Measurements from ENCODE around the gene TENM3.

The TENM3 gene

DNA sequence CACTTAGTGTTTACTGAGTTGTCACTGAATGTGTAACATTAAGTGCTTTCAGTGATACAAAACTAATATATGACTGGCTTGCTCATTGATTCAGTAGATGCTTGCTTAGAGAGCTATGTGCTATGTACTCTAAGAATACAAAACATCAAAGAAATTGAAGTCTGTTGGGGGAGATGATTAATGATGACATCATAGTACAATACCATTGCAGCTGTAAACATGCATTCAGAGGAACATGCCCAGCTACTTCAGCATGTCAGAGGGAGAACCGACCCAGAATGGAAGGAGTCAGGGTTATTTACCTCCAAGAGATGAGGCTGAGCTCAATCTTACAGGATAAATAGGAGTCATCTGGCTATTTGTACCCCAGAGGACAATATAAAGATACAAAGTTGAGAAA lies 290.8 kb downstream of the TENM3 start:
- Histone ChIP-seq H3K36me3 (ENCODE audit: control insufficient read depth in 1 of 2, insufficient read depth in 2 of 2, low read length in 2 of 2) (no peaks in the 10 kb centered on the region), H3K27ac (ENCODE audit: low read depth, low read length) (no peak overlapping the region), H3K4me1 (ENCODE audit: control insufficient read depth in 1 of 2, insufficient read depth in 2 of 2, low read length in 2 of 2) (no peaks in the 10 kb centered on the region), H3K9me3 (ENCODE audit: control insufficient read depth in 1 of 2, low read length in 2 of 2) (no peaks in the 10 kb centered on the region), H3K9ac (ENCODE audit: low read depth in 1 of 2, low read length in 2 of 2) (no peak overlapping the region), H3K27me3 (ENCODE audit: control insufficient read depth in 1 of 2, insufficient read depth in 2 of 2, low read length in 2 of 2) (no peaks in the 10 kb centered on the region), H3K4me3 (ENCODE audit: low read depth in 1 of 2, low read length in 2 of 2) (no peak overlapping the region)

DNA sequence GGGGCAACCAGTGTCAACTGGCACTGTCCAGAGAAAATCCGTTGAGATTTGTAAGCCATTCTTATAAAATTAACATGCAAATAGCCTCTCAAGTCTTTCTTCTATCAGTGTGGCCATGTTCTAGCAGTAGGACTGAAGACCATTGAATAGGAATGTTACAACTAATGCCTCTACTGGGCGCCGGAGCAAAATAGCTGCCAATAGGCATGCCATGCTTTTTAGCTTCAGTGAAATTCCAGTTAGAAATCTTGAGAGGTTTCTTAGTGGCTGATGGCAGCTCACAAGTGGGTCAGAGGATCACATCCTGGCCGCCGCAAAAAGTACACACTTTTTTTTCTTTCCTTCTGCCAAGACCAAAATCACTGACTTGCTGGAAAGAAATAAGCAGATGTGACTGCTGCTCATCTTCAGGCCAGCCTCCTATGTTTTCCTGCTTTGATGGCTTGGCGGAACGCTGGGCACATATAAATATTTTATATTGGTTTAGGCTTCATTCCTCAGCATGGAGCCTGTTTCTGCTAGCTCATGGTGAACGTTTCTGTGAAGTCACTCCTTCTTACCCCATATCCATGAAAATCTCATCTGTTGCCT lies 293.1 kb downstream of the TENM3 start:
- Histone ChIP-seq H3K9me3 (ENCODE audit: control insufficient read depth in 1 of 2, low read length in 2 of 2) (no peaks in the 10 kb centered on the region), H3K27ac (ENCODE audit: low read depth, low read length) (no peak overlapping the region), H3K9ac (ENCODE audit: low read depth in 1 of 2, low read length in 2 of 2) (no peak overlapping the region), H3K27me3 (ENCODE audit: control insufficient read depth in 1 of 2, insufficient read depth in 2 of 2, low read length in 2 of 2) (no peaks in the 10 kb centered on the region), H3K36me3 (ENCODE audit: control insufficient read depth in 1 of 2, insufficient read depth in 2 of 2, low read length in 2 of 2) (no peaks in the 10 kb centered on the region), H3K4me3 (ENCODE audit: low read depth in 1 of 2, low read length in 2 of 2) (no peak overlapping the region), H3K4me1 (ENCODE audit: control insufficient read depth in 1 of 2, insufficient read depth in 2 of 2, low read length in 2 of 2) (no peaks in the 10 kb centered on the region)

DNA sequence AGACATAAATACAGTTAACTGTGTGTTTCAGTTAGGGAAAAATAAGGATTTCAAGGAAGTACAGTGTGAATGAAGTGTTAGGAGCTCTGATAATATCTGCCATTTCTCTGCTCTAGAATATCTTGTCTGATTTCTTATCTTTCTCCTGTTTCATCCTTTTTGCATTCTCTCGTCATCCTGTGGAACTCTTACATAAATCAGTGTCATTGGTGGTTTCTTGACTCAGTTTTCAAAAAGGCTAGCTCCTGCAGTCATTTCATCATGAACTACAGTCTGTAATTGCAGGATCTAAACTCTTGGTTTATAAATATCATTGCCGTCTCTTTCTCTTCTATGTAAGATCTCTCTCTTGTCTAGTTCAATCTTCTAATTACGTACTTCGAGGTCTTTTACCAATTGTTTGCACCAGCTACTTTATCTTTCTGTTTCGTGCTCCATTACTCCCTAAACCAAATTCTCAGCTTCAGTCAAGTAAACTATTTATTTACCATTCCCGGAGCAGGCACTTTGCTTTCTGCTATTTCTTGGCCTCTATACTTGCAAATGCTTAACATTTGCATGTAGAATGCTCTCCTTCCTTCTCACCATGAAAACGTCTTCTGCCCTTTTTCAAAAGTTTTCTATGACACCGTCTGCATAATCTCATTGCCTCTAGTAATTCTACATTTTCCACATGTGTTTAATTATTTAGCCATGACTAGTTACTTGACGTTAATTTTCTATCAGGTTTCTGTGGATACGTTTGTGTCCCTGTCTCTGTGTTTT lies 294.0 kb downstream of the TENM3 start:
- no peaks in the 10 kb centered on the region for H3K4me1 ChIP-seq (ENCODE audit: control insufficient read depth in 1 of 2, insufficient read depth in 2 of 2, low read length in 2 of 2)
- no peaks in the 10 kb centered on the region for H3K27me3 ChIP-seq (ENCODE audit: control insufficient read depth in 1 of 2, insufficient read depth in 2 of 2, low read length in 2 of 2)
- H3K9ac ChIP-seq (ENCODE audit: low read depth in 1 of 2, low read length in 2 of 2): no peak overlapping the region
- H3K27ac ChIP-seq (ENCODE audit: low read depth, low read length): no peak overlapping the region
- H3K36me3 ChIP-seq (ENCODE audit: control insufficient read depth in 1 of 2, insufficient read depth in 2 of 2, low read length in 2 of 2): no peaks in the 10 kb centered on the region
- H3K9me3 ChIP-seq (ENCODE audit: control insufficient read depth in 1 of 2, low read length in 2 of 2): no peaks in the 10 kb centered on the region
- H3K4me3 ChIP-seq (ENCODE audit: low read depth in 1 of 2, low read length in 2 of 2): no peak overlapping the region

DNA sequence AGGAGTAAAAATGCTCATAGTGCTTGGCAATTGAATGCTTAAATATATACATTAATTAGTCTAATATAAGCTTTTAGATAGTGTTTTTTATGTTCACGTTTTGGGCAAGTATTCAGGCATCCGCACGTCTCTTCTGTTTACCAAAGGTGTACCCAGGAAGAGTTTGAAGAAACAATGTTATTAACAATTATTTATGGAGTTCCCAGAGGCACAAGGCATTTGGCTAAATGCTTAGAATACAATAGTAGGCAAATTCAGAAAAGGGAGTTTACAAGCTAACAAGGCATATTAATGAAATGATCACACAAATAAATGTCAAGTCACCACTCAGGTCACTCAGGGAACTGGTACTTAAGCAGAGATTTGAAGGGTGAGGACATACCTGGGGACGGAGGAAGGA lies 294.8 kb downstream of the TENM3 start:
- no peak overlapping the region for H3K4me3 ChIP-seq (ENCODE audit: low read depth in 1 of 2, low read length in 2 of 2)
- H3K27ac ChIP-seq (ENCODE audit: low read depth, low read length): no peak overlapping the region

DNA sequence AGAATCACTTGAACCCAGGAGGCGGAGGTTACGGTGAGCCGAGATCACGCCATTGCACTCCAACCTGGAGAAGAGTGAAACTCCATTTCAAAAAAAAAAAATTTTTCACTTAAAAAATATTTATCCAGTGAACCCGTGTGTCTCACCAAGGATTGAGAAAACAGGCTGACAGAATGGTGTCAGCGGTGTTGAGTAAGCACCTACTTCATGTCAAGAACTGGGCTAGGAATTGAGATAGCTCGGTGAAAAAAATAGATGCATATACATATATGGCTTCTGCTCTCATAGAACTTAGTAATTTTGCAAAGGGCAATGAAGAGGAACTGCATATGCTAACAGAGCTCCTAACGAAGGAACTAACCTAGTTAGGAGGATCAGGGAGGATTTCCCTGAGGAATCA lies 297.3 kb downstream of the TENM3 start:
- Histone ChIP-seq H3K36me3 (ENCODE audit: control insufficient read depth in 1 of 2, insufficient read depth in 2 of 2, low read length in 2 of 2) (no peaks in the 10 kb centered on the region), H3K9me3 (ENCODE audit: control insufficient read depth in 1 of 2, low read length in 2 of 2) (no peaks in the 10 kb centered on the region), H3K27me3 (ENCODE audit: control insufficient read depth in 1 of 2, insufficient read depth in 2 of 2, low read length in 2 of 2) (no peaks in the 10 kb centered on the region), H3K27ac (ENCODE audit: low read depth, low read length) (no peak overlapping the region), H3K4me1 (ENCODE audit: control insufficient read depth in 1 of 2, insufficient read depth in 2 of 2, low read length in 2 of 2) (no peaks in the 10 kb centered on the region), H3K9ac (ENCODE audit: low read depth in 1 of 2, low read length in 2 of 2) (no peak overlapping the region), H3K4me3 (ENCODE audit: low read depth in 1 of 2, low read length in 2 of 2) (no peak overlapping the region)

More for the DNA sequence above, 294.8 kb downstream of the TENM3 start:
- H3K9me3 ChIP-seq (ENCODE audit: control insufficient read depth in 1 of 2, low read length in 2 of 2): no peaks in the 10 kb centered on the region
- no peak overlapping the region for H3K9ac ChIP-seq (ENCODE audit: low read depth in 1 of 2, low read length in 2 of 2)
- no peaks in the 10 kb centered on the region for H3K36me3 ChIP-seq (ENCODE audit: control insufficient read depth in 1 of 2, insufficient read depth in 2 of 2, low read length in 2 of 2)
- H3K4me1 ChIP-seq (ENCODE audit: control insufficient read depth in 1 of 2, insufficient read depth in 2 of 2, low read length in 2 of 2): no peaks in the 10 kb centered on the region
- no peaks in the 10 kb centered on the region for H3K27me3 ChIP-seq (ENCODE audit: control insufficient read depth in 1 of 2, insufficient read depth in 2 of 2, low read length in 2 of 2)

DNA sequence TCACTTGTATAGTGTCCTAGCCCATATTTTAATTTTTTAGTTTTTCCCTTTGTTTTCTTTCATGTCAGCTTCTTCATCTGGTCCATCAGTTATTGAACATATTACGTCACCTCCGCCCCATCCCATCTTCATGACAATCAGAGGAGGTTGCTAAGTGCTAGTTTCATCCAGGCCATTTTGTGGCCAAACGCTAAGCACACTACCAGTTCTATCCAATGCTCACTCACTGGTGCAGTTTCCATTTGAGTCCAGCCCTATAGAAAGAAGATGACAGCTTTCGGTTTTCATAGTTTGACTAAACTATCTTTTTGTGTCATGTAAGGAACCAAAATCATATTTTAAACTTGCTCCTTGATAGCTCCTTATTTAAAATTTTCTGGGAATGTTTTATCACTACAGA lies 304.2 kb downstream of the TENM3 start:
- Histone ChIP-seq H3K4me3 (ENCODE audit: low read depth in 1 of 2, low read length in 2 of 2) (no peak overlapping the region), H3K9me3 (ENCODE audit: control insufficient read depth in 1 of 2, low read length in 2 of 2) (no peaks in the 10 kb centered on the region), H3K27me3 (ENCODE audit: control insufficient read depth in 1 of 2, insufficient read depth in 2 of 2, low read length in 2 of 2) (no peaks in the 10 kb centered on the region), H3K36me3 (ENCODE audit: control insufficient read depth in 1 of 2, insufficient read depth in 2 of 2, low read length in 2 of 2) (no peaks in the 10 kb centered on the region), H3K9ac (ENCODE audit: low read depth in 1 of 2, low read length in 2 of 2) (no peak overlapping the region), H3K4me1 (ENCODE audit: control insufficient read depth in 1 of 2, insufficient read depth in 2 of 2, low read length in 2 of 2) (no peaks in the 10 kb centered on the region), H3K27ac (ENCODE audit: low read depth, low read length) (no peak overlapping the region)

DNA sequence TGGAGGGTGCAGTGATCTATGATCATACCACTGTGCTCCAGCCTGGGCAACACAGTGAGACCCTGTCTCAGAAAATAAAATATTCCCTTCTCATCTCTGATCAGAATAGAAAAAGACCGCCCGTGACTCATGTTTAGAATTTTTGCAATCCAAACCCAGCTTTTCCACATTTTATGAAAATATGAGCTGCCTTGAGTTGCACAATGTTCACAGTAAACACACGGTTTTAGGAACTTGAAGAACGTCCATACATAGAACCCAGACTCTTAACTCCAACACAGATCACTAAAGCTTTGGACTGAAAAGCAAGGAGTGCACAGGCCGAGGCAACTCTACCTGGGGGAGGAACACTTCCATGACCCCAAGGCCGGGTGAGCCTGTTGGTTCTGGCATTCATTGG lies 305.0 kb downstream of the TENM3 start:
- Histone ChIP-seq H3K4me1 (ENCODE audit: control insufficient read depth in 1 of 2, insufficient read depth in 2 of 2, low read length in 2 of 2) (no peaks in the 10 kb centered on the region), H3K4me3 (ENCODE audit: low read depth in 1 of 2, low read length in 2 of 2) (no peak overlapping the region), H3K9ac (ENCODE audit: low read depth in 1 of 2, low read length in 2 of 2) (no peak overlapping the region), H3K9me3 (ENCODE audit: control insufficient read depth in 1 of 2, low read length in 2 of 2) (no peaks in the 10 kb centered on the region), H3K27ac (ENCODE audit: low read depth, low read length) (no peak overlapping the region), H3K36me3 (ENCODE audit: control insufficient read depth in 1 of 2, insufficient read depth in 2 of 2, low read length in 2 of 2) (no peaks in the 10 kb centered on the region), H3K27me3 (ENCODE audit: control insufficient read depth in 1 of 2, insufficient read depth in 2 of 2, low read length in 2 of 2) (no peaks in the 10 kb centered on the region)

DNA sequence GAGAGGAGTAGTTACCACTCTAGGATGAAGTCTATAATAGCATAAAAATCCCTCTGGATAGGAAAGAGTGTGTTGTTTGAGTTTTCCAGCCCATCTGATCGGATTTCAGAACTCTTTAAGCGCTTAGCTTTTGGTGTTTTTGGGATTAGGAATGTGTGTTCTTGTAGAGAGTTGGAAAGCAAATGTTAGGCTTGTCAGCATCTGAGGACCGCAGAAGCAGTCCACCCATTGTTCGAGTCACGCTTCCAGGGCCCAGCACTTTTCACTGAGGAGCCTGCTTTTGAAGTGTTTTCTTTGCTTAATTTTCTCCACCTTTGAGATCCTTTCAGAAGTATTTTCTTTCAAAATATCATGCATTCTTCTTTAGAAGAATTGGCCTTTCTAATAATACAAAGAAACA lies 306.2 kb downstream of the TENM3 start:
- Histone ChIP-seq H3K9ac (ENCODE audit: low read depth in 1 of 2, low read length in 2 of 2) (no peak overlapping the region), H3K4me3 (ENCODE audit: low read depth in 1 of 2, low read length in 2 of 2) (no peak overlapping the region), H3K4me1 (ENCODE audit: control insufficient read depth in 1 of 2, insufficient read depth in 2 of 2, low read length in 2 of 2) (no peaks in the 10 kb centered on the region), H3K9me3 (ENCODE audit: control insufficient read depth in 1 of 2, low read length in 2 of 2) (no peaks in the 10 kb centered on the region), H3K36me3 (ENCODE audit: control insufficient read depth in 1 of 2, insufficient read depth in 2 of 2, low read length in 2 of 2) (no peaks in the 10 kb centered on the region), H3K27me3 (ENCODE audit: control insufficient read depth in 1 of 2, insufficient read depth in 2 of 2, low read length in 2 of 2) (no peaks in the 10 kb centered on the region), H3K27ac (ENCODE audit: low read depth, low read length) (no peak overlapping the region)

DNA sequence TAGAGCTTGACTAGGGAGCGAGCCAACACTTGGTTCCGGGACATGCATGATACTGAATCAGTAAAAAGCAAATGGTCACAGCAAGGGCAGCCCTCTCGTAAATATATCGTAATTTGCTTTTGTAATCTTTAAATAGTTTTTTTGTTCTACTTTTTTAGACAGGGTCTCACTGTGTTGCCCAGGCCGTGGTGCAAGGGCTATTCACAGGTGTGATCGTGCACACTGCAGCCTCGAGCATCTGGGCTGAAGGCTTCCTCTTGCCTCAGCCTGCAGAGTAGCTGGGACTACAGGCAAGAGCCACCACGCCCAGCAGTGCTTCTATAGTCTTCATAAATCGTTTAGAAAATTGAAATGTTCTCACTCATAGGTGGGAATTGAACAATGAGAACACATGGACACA lies 309.7 kb downstream of the TENM3 start:
- Histone ChIP-seq H3K4me3 (ENCODE audit: low read depth in 1 of 2, low read length in 2 of 2) (no peak overlapping the region), H3K36me3 (ENCODE audit: control insufficient read depth in 1 of 2, insufficient read depth in 2 of 2, low read length in 2 of 2) (no peaks in the 10 kb centered on the region), H3K9me3 (ENCODE audit: control insufficient read depth in 1 of 2, low read length in 2 of 2) (no peaks in the 10 kb centered on the region), H3K4me1 (ENCODE audit: control insufficient read depth in 1 of 2, insufficient read depth in 2 of 2, low read length in 2 of 2) (no peaks in the 10 kb centered on the region), H3K9ac (ENCODE audit: low read depth in 1 of 2, low read length in 2 of 2) (no peak overlapping the region), H3K27ac (ENCODE audit: low read depth, low read length) (no peak overlapping the region), H3K27me3 (ENCODE audit: control insufficient read depth in 1 of 2, insufficient read depth in 2 of 2, low read length in 2 of 2) (no peaks in the 10 kb centered on the region)

DNA sequence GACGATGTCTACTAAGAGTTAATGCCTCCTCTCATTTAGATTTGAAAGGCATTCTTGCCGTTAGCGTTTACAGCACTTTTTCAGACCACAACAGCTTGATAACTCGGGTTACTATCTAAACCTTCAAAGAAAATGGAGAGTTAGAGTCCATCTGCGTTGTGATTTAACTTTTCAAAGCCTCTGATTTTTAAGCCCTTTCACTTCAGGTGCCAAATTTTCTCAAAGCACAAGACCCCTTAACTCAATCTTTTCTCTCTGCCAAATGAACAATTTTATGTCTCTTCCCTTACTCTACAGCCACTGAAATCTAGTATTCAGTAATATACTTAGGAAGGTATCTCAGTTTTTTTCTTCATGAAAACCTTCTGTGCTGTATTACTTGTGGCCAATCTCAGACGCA lies 310.5 kb downstream of the TENM3 start:
- H3K27me3 ChIP-seq (ENCODE audit: control insufficient read depth in 1 of 2, insufficient read depth in 2 of 2, low read length in 2 of 2): no peaks in the 10 kb centered on the region
- no peak overlapping the region for H3K27ac ChIP-seq (ENCODE audit: low read depth, low read length)
- H3K4me1 ChIP-seq (ENCODE audit: control insufficient read depth in 1 of 2, insufficient read depth in 2 of 2, low read length in 2 of 2): no peaks in the 10 kb centered on the region
- H3K4me3 ChIP-seq (ENCODE audit: low read depth in 1 of 2, low read length in 2 of 2): peak overlapping the region in 1 of 2 donors; percentile 50
- no peaks in the 10 kb centered on the region for H3K9me3 ChIP-seq (ENCODE audit: control insufficient read depth in 1 of 2, low read length in 2 of 2)
- H3K9ac ChIP-seq (ENCODE audit: low read depth in 1 of 2, low read length in 2 of 2): no peak overlapping the region
- H3K36me3 ChIP-seq (ENCODE audit: control insufficient read depth in 1 of 2, insufficient read depth in 2 of 2, low read length in 2 of 2): no peaks in the 10 kb centered on the region
